Measurements from ENCODE around the gene PLEKHM2.

DNA sequence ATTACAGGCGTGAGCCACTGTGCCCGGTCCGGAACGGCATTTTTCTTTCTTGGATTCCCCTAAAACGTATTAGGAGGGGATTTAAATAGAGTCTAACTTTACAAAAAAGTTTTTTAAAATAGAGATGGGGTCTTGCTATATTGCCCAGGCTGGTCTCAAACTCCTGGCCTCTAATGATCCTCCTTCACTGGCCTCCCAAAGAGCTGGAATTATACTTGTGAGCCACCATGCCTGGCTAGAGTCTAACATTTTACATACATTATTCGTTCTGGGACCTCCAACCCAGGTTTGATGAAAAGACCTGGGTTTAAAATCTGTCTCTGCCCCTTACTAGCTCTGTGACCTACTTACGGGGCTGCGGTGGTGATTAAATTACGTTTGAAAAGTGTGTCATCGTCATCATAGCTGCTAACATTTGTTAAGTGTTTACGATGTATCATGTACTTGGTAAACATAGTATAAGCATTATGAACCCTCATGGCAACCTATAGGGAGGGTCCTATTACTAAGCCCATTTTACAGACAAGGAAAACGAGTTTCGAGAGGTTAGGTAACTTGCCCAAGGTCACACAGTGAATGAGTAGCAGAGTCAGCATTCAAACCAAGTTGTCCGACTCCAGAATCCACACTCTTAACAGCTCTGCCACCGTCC, 24.5 kb downstream of the PLEKHM2 start:
- no peak for TF ChIP-seq POLR2AphosphoS5 (IDR thresholded peaks at IDR 0.05; ENCODE audit: low read depth, low read length)
- TF ChIP-seq, protein P1, sequence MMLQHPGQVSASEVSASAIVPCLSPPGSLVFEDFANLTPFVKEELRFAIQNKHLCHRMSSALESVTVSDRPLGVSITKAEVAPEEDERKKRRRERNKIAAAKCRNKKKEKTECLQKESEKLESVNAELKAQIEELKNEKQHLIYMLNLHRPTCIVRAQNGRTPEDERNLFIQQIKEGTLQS (IDR thresholded peaks at IDR 0.05) = no peak
- TF ChIP-seq, protein P2, sequence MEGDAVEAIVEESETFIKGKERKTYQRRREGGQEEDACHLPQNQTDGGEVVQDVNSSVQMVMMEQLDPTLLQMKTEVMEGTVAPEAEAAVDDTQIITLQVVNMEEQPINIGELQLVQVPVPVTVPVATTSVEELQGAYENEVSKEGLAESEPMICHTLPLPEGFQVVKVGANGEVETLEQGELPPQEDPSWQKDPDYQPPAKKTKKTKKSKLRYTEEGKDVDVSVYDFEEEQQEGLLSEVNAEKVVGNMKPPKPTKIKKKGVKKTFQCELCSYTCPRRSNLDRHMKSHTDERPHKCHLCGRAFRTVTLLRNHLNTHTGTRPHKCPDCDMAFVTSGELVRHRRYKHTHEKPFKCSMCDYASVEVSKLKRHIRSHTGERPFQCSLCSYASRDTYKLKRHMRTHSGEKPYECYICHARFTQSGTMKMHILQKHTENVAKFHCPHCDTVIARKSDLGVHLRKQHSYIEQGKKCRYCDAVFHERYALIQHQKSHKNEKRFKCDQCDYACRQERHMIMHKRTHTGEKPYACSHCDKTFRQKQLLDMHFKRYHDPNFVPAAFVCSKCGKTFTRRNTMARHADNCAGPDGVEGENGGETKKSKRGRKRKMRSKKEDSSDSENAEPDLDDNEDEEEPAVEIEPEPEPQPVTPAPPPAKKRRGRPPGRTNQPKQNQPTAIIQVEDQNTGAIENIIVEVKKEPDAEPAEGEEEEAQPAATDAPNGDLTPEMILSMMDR (IDR thresholded peaks at IDR 0.05 in 2 of 3, conservative IDR thresholded peaks at IDR 0.05 in 1 of 3; ENCODE audit: borderline replicate concordance in 1 of 3, insufficient read depth in 1 of 3, low read depth in 2 of 3, low read length in 2 of 3) = no peak
- TF ChIP-seq EGR1 (IDR thresholded peaks at IDR 0.05; ENCODE audit: low read depth) = no peak
- no peak for TF ChIP-seq ZNF274 (IDR thresholded peaks at IDR 0.05; ENCODE audit: low read depth, low read length)
- TF ChIP-seq POLR2A (IDR thresholded peaks at IDR 0.05; ENCODE audit: borderline replicate concordance, extremely low read depth, insufficient read depth, insufficient read length) = no peak
- TF ChIP-seq JUND (IDR thresholded peaks at IDR 0.05) = no peak
- no peak for TF ChIP-seq EZH2phosphoT487 (IDR thresholded peaks at IDR 0.05; ENCODE audit: borderline replicate concordance)
- TF ChIP-seq RAD21 (IDR thresholded peaks at IDR 0.05; ENCODE audit: low read depth) = no peak
- no peak for TF ChIP-seq ZFX (IDR thresholded peaks at IDR 0.05)
- TF ChIP-seq, protein P3, sequence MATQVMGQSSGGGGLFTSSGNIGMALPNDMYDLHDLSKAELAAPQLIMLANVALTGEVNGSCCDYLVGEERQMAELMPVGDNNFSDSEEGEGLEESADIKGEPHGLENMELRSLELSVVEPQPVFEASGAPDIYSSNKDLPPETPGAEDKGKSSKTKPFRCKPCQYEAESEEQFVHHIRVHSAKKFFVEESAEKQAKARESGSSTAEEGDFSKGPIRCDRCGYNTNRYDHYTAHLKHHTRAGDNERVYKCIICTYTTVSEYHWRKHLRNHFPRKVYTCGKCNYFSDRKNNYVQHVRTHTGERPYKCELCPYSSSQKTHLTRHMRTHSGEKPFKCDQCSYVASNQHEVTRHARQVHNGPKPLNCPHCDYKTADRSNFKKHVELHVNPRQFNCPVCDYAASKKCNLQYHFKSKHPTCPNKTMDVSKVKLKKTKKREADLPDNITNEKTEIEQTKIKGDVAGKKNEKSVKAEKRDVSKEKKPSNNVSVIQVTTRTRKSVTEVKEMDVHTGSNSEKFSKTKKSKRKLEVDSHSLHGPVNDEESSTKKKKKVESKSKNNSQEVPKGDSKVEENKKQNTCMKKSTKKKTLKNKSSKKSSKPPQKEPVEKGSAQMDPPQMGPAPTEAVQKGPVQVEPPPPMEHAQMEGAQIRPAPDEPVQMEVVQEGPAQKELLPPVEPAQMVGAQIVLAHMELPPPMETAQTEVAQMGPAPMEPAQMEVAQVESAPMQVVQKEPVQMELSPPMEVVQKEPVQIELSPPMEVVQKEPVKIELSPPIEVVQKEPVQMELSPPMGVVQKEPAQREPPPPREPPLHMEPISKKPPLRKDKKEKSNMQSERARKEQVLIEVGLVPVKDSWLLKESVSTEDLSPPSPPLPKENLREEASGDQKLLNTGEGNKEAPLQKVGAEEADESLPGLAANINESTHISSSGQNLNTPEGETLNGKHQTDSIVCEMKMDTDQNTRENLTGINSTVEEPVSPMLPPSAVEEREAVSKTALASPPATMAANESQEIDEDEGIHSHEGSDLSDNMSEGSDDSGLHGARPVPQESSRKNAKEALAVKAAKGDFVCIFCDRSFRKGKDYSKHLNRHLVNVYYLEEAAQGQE (IDR thresholded peaks at IDR 0.05; ENCODE audit: low read depth) = no peak
- TF ChIP-seq, protein P4, sequence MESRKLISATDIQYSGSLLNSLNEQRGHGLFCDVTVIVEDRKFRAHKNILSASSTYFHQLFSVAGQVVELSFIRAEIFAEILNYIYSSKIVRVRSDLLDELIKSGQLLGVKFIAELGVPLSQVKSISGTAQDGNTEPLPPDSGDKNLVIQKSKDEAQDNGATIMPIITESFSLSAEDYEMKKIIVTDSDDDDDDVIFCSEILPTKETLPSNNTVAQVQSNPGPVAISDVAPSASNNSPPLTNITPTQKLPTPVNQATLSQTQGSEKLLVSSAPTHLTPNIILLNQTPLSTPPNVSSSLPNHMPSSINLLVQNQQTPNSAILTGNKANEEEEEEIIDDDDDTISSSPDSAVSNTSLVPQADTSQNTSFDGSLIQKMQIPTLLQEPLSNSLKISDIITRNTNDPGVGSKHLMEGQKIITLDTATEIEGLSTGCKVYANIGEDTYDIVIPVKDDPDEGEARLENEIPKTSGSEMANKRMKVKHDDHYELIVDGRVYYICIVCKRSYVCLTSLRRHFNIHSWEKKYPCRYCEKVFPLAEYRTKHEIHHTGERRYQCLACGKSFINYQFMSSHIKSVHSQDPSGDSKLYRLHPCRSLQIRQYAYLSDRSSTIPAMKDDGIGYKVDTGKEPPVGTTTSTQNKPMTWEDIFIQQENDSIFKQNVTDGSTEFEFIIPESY (IDR thresholded peaks at IDR 0.05; ENCODE audit: extremely low read depth, insufficient replicate concordance, low read length) = no peak
- TF ChIP-seq, protein P5, sequence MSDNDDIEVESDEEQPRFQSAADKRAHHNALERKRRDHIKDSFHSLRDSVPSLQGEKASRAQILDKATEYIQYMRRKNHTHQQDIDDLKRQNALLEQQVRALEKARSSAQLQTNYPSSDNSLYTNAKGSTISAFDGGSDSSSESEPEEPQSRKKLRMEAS (IDR thresholded peaks at IDR 0.05) = no peak

Data from HCT116 (cell line).